SK-N-MC (cell line): ENCODE measurements around the gene CAMK2B.

Source experiments
- EZH2 ChIP-seq: fragments of 200-600 bp; sonication (generic); IDR thresholded peaks from one replicate; pipeline ENCODE4 v1.6.1; 2017; ENCODE audit warnings: antibody characterized with exemption
- FOXP2 ChIP-seq: optimal IDR thresholded peaks from 2 replicates; pipeline ENCODE3; 2011; ENCODE audit warnings: mild to moderate bottlenecking, moderate library complexity; ENCODE audit not compliant: insufficient read depth; ENCODE audit errors: extremely low read length, control extremely low read depth
- POLR2AphosphoS5 ChIP-seq: IDR thresholded peaks from 2 replicates; pipeline ENCODE4 v1.6.1; 2012; ENCODE audit warnings: mild to moderate bottlenecking, low read depth, low read length, borderline replicate concordance

DNA sequence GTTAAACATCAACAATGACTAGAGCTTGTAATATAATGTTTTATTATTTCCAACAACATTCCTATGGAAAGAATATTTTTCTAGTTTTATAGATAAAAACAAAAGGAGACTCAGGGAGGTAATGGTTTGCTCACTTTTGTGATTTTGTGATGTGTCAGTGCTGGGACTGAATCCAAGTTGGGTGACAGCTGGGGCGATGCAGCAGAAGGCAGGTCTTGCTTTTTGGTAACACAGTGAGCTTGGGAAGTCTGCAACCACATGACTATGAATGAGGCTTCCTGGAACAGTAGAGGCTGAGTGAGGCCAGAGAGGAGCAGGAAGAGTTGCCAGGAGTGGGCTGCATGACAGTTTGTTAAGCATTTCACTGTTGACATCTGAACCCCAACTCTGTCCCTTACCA is 129.5 kb downstream of the CAMK2B start:
- TF ChIP-seq POLR2AphosphoS5: no peak
- TF ChIP-seq EZH2: no peak
- TF ChIP-seq FOXP2: no peak
